ENCODE measurements around the gene HMX1. TPM values are rescaled to one million over a fixed set of nuclear protein-coding genes. Genes with fewer than 3 reads are reported as not detected.

The HMX1 gene
- total and polyA plus RNA-seq, 9 donors: 0.08 to 0.21 (median 0.12) TPM; not detected in 1

DNA sequence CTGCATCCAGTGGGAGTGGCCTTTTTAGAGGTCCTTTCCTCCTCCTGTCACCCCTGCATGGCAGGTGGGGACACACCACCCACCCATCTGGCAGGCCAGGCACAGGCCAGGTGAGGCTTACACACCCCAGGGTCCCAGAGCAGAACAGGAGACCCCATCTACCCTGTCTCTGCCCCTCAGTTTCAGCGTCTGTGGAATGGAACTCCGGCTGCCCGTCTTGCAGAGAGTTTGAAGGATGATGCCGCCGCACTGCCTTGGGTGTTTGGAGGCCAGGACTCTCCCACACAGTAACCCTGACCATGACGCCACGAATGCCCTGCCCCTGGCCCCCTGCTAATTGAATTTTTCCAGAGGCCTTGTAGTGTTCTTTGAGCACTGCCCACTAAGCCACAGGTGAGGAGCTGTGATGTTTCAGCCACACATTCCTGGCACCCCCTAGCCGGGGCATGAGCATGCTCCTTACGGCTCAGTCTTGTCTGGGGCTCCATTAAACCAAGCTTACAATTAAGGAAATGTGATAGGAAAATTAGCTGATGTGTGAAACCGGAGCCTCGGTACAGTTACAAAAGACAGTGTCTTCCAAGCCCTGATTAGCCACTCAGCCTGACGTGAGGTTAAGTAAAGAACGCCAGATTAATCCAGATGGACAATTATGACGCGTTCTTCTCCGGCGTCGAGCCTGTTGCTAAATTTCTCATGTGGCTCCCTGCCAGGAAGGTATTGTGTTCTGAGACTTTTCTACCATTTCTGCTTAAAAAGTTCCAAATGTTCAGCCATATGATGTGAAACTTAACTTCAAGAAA, 39.3 kb downstream of the HMX1 start:
- 31% methylated on average over 18 of the region's 18 CpGs for WGBS (ENCODE audit: insufficient coverage)
- Histone ChIP-seq H3K9me3 (replicated peaks; ENCODE audit: control insufficient read depth, low read depth, low read length) (no peaks in the 10 kb centered on the region), H3K4me1 (ENCODE audit: control insufficient read depth, insufficient read depth, low read length) (no peaks in the 10 kb centered on the region), H3K36me3 (ENCODE audit: control insufficient read depth, insufficient read depth, low read length) (no peaks in the 10 kb centered on the region), H3K27me3 (ENCODE audit: control insufficient read depth, insufficient read depth, low read length) (peaks cover 38% of the 10 kb centered on the region), H3K4me3 (ENCODE audit: low read length) (no peak overlapping the region), H3K27ac (ENCODE audit: low read length) (no peak overlapping the region)
- peak; percentile 75 for DNase-seq

DNA sequence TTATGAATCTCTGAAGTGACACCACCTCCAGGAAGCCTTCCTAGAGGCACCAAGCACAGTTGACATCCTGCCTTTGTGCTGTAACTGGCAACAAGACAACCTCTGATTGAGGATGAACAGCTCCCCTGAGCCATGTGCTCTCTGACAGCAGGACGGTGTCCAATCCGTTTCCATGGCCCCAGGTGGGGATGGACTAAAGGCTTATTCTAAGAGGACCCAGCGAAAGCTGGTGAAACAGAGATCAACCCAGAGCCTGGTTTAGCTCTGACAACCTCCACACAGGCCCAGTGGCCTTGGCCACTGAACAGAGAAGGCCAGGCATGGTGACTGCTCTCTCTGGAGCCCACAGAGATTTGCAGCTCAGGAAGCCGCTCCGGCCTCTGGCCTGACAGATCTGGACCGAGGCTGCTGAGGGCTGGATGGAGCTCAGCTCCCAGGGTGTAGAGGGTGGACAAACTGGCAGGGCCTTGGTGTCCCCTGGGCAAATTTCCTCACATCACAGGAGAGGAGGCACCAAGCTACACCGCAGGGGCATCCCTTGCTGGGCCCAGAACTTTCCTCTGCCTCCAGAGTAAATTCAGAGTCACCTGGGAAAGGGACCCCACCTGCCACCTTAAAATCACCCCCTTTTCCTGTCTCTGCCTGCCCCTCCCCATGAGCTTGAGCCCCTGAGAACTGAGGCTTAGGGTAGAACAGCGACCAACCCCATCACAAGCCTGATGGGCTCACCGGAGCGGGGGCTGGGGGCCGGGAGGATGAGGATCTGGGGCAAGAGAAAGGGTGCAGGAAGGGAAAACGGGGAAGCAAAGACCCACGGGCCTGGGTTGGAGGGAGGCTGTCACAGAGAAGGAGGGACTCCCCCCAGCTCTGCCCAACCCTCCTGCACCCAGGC, 40.2 kb downstream of the HMX1 start:
- Histone ChIP-seq H3K4me1 (ENCODE audit: control insufficient read depth, insufficient read depth, low read length) (no peaks in the 10 kb centered on the region), H3K27me3 (ENCODE audit: control insufficient read depth, insufficient read depth, low read length) (peaks cover 30% of the 10 kb centered on the region), H3K9me3 (replicated peaks; ENCODE audit: control insufficient read depth, low read depth, low read length) (no peaks in the 10 kb centered on the region), H3K4me3 (ENCODE audit: low read length) (no peak overlapping the region), H3K36me3 (ENCODE audit: control insufficient read depth, insufficient read depth, low read length) (no peaks in the 10 kb centered on the region), H3K27ac (ENCODE audit: low read length) (no peak overlapping the region)
- 61% methylated on average over 7 of the region's 13 CpGs for WGBS (ENCODE audit: insufficient coverage)
- no peak for DNase-seq

DNA sequence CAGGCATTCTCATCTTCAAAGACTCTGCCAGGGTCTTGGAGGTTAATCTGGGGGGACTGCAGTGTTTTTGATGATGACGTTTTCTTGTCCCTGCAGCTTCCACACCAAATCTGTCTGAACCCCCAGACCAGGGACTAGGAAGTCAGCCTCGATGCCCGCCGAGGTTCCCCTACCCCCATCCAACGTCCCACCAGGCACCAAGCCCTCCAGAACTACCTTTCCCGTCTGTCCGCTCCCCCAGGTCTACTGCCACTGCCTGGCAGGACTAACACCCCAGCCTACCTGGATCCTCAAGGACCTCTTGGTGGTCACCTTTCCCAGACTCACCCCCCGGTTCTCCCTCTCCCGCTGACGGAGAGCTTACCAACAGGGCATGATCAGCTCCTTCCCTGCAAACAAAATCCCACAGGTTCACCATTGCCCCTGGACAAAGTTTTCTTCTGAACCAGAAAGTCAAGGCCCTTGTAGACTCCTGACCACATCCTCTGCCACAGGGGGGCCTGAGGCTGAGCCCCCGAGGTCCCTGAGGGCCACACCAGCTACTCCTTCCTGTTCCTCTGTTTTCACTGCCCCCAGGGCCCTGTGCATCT, 40.9 kb downstream of the HMX1 start:
- H3K27me3 ChIP-seq (ENCODE audit: control insufficient read depth, insufficient read depth, low read length): peaks cover 27% of the 10 kb centered on the region
- H3K4me3 ChIP-seq (ENCODE audit: low read length): no peak overlapping the region
- no peaks in the 10 kb centered on the region for H3K4me1 ChIP-seq (ENCODE audit: control insufficient read depth, insufficient read depth, low read length)
- H3K36me3 ChIP-seq (ENCODE audit: control insufficient read depth, insufficient read depth, low read length): no peaks in the 10 kb centered on the region
- no peaks in the 10 kb centered on the region for H3K9me3 ChIP-seq (replicated peaks; ENCODE audit: control insufficient read depth, low read depth, low read length)
- WGBS (ENCODE audit: insufficient coverage): 81% methylated on average over 10 of the region's 11 CpGs
- no peak for DNase-seq
- H3K27ac ChIP-seq (ENCODE audit: low read length): no peak overlapping the region

- Histone ChIP-seq H3K36me3 (ENCODE audit: control insufficient read depth, insufficient read depth, low read length) (no peaks in the 10 kb centered on the region), H3K27me3 (ENCODE audit: control insufficient read depth, insufficient read depth, low read length) (peaks cover 25% of the 10 kb centered on the region), H3K27ac (ENCODE audit: low read length) (no peak overlapping the region), H3K4me1 (ENCODE audit: control insufficient read depth, insufficient read depth, low read length) (no peaks in the 10 kb centered on the region), H3K9me3 (replicated peaks; ENCODE audit: control insufficient read depth, low read depth, low read length) (no peaks in the 10 kb centered on the region), H3K4me3 (ENCODE audit: low read length) (no peak overlapping the region)
- no peak for DNase-seq
- WGBS (ENCODE audit: insufficient coverage): 64% methylated on average over 6 of the region's 7 CpGs
Measured at GRCh38 chr4:8830056-8830455, 41.6 kb downstream of the HMX1 start.

DNA sequence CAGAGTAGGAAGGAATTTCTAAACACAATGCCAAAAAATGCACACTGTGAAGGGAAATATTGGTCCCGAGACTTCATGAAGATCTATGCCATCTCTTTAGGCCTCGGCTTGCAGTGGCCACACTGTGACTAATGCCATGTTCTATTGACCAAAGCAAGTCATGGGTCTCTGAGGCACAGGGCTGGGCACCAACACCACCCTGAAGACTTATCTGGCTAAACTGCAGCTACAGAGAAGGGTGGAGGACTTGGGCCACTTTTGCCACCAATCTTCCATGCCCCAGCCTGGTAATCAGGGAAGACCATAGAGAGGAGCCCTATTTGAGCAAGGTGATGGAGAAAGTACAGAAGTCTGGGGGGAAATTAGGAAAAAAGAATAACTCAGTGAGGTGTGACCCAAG, 42.1 kb downstream of the HMX1 start:
- Histone ChIP-seq H3K27me3 (ENCODE audit: control insufficient read depth, insufficient read depth, low read length) (peaks cover 25% of the 10 kb centered on the region), H3K27ac (ENCODE audit: low read length) (no peak overlapping the region), H3K4me3 (ENCODE audit: low read length) (no peak overlapping the region), H3K36me3 (ENCODE audit: control insufficient read depth, insufficient read depth, low read length) (no peaks in the 10 kb centered on the region), H3K9me3 (replicated peaks; ENCODE audit: control insufficient read depth, low read depth, low read length) (no peaks in the 10 kb centered on the region), H3K4me1 (ENCODE audit: control insufficient read depth, insufficient read depth, low read length) (no peaks in the 10 kb centered on the region)
- no CpG with 5 or more reads among the region's 2 CpGs for WGBS (ENCODE audit: insufficient coverage)
- DNase-seq: no peak

DNA sequence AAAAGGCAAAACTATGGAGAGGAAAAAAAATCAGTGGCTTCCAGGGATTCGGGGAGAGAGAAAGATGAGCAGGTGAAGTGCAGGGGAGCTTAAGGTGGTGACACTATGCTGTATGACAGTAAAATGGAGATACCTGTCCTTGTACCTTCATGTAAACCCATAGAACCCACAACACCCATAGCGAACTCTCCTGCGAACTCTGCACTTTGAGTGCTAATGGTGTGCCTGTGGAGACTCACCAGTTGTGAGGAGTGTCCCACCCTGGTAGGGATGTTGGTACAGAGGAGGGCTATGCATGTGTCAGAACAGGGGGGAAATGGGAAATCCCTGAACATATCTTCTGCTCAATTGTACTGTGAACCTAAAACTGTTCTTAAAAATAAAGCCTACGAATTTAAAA, 42.8 kb downstream of the HMX1 start:
- Histone ChIP-seq H3K4me3 (ENCODE audit: low read length) (no peak overlapping the region), H3K36me3 (ENCODE audit: control insufficient read depth, insufficient read depth, low read length) (no peaks in the 10 kb centered on the region), H3K9me3 (replicated peaks; ENCODE audit: control insufficient read depth, low read depth, low read length) (no peaks in the 10 kb centered on the region), H3K4me1 (ENCODE audit: control insufficient read depth, insufficient read depth, low read length) (no peaks in the 10 kb centered on the region), H3K27ac (ENCODE audit: low read length) (no peak overlapping the region), H3K27me3 (ENCODE audit: control insufficient read depth, insufficient read depth, low read length) (peaks cover 25% of the 10 kb centered on the region)
- no CpG with 5 or more reads among the region's 4 CpGs for WGBS (ENCODE audit: insufficient coverage)
- DNase-seq: no peak

- no peak overlapping the region for H3K27ac ChIP-seq (ENCODE audit: low read length)
- peaks cover 14% of the 10 kb centered on the region for H3K27me3 ChIP-seq (ENCODE audit: control insufficient read depth, insufficient read depth, low read length)
- DNase-seq: no peak
- H3K36me3 ChIP-seq (ENCODE audit: control insufficient read depth, insufficient read depth, low read length): no peaks in the 10 kb centered on the region
- WGBS (ENCODE audit: insufficient coverage): 77% methylated on average over 14 of the region's 21 CpGs
- no peaks in the 10 kb centered on the region for H3K9me3 ChIP-seq (replicated peaks; ENCODE audit: control insufficient read depth, low read depth, low read length)
- no peak overlapping the region for H3K4me3 ChIP-seq (ENCODE audit: low read length)
- no peaks in the 10 kb centered on the region for H3K4me1 ChIP-seq (ENCODE audit: control insufficient read depth, insufficient read depth, low read length)
Measured at GRCh38 chr4:8821151-8821950, 50.3 kb downstream of the HMX1 start.

- Histone ChIP-seq H3K4me1 (ENCODE audit: control insufficient read depth, insufficient read depth, low read length) (no peaks in the 10 kb centered on the region), H3K36me3 (ENCODE audit: control insufficient read depth, insufficient read depth, low read length) (no peaks in the 10 kb centered on the region), H3K9me3 (replicated peaks; ENCODE audit: control insufficient read depth, low read depth, low read length) (no peaks in the 10 kb centered on the region), H3K4me3 (ENCODE audit: low read length) (no peak overlapping the region), H3K27me3 (ENCODE audit: control insufficient read depth, insufficient read depth, low read length) (peaks cover 12% of the 10 kb centered on the region), H3K27ac (ENCODE audit: low read length) (no peak overlapping the region)
- WGBS (ENCODE audit: insufficient coverage): 84% methylated on average over 30 of the region's 30 CpGs
- no peak for DNase-seq
Measured at GRCh38 chr4:8820178-8821102, 51.2 kb downstream of the HMX1 start.

Data from muscle of leg (tissue), 11 donors.